GM12878 (cell line): ENCODE data around the gene PPHLN1. TPM values are rescaled to one million over a fixed set of nuclear protein-coding genes. Genes with fewer than 3 reads are reported as not detected.

ENCODE experiments used
- ATAC-seq: fragments of 200-7000 bp; cut with Tn5 transposase; 3 replicates; pipeline ENCODE4 v1.9.1; 2020; ENCODE audit warnings: mild to moderate bottlenecking, moderate library complexity
- BruUV-seq: library from RNA; stranded (reverse); fragments of 400-500 nt; replicated peaks from 2 replicates; lab custom pipeline; 2021; lab: Mats Ljungman, UMichigan
- CTCF ChIA-PET: fragments of 300-600 bp; sonication (Branson Sonifier 250); formaldehyde crosslinking; extraction: SDS; loops from one replicate; lab custom pipeline; 2021; ENCODE audit warnings: inconsistent platforms; lab: Yijun Ruan, JAX
- POLR2A ChIA-PET: fragments of 350-600 bp; formaldehyde crosslinking; extraction: SDS; loops from one replicate; lab custom pipeline; 2021; ENCODE audit warnings: inconsistent platforms; lab: Charles Lee
- RAD21 ChIA-PET: fragments of 300-600 bp; sonication (Branson Sonifier 250); formaldehyde crosslinking; loops from one replicate; lab custom pipeline; 2023; ENCODE audit warnings: antibody characterized with exemption; ENCODE audit not compliant: unreplicated experiment; lab: Charles Lee
- SMC1A ChIA-PET: fragments of 300-600 bp; sonication (Branson Sonifier 250); formaldehyde crosslinking; loops from one replicate; lab custom pipeline; 2023; ENCODE audit not compliant: unreplicated experiment, uncharacterized antibody; lab: Charles Lee
- DNase-seq: peaks from one replicate; pipeline ENCODE4 v3.0.0-alpha.2; 2011; ENCODE audit warnings: low read depth, low spot score
- FAIRE-seq: peaks from 3 replicates; lab custom pipeline; 2011; peaks lifted over from hg19 to GRCh38; lab: Jason Lieb, UNC
- H2AFZ ChIP-seq: 2 replicates; pipeline ENCODE4 v1.6.0; 2011; ENCODE audit warnings: low read depth, low read length, control low read depth; ENCODE audit not compliant: control insufficient read depth
- H3K27ac ChIP-seq: 2 replicates; pipeline ENCODE4 v1.5.1; 2011; ENCODE audit warnings: control low read depth; ENCODE audit not compliant: control insufficient read depth, insufficient read depth
- H3K27me3 ChIP-seq, 2 experiments: replicated peaks in 1 of 2; 2 replicates each; pipeline versions ENCODE4 v1.6.0 to v1.6.1; 2011; ENCODE audit warnings: low read length in 1 of 2; ENCODE audit not compliant: control insufficient read depth in 2 of 2, insufficient read depth in 2 of 2
- H3K36me3 ChIP-seq, 2 experiments: 2 replicates each; pipeline ENCODE4 v1.5.1; 2011; ENCODE audit warnings: low read length in 1 of 2; ENCODE audit not compliant: control insufficient read depth in 2 of 2, insufficient read depth in 2 of 2
- H3K4me1 ChIP-seq: 2 replicates; pipeline ENCODE4 v1.6.1; 2011; ENCODE audit warnings: mild to moderate bottlenecking, low read length, moderate library complexity, mixed read lengths; ENCODE audit not compliant: control insufficient read depth, insufficient read depth
- H3K4me2 ChIP-seq: 2 replicates; pipeline ENCODE4 v1.6.0; 2011; ENCODE audit warnings: control low read depth; ENCODE audit not compliant: control insufficient read depth, insufficient read depth
- H3K4me3 ChIP-seq: fragments of 200-600 bp; sonication (generic); 2 replicates; pipeline ENCODE4 v1.5.1; 2016
- H3K79me2 ChIP-seq: 2 replicates; pipeline ENCODE4 v1.6.0; 2011; ENCODE audit warnings: low read length; ENCODE audit not compliant: control insufficient read depth, insufficient read depth
- H3K9ac ChIP-seq: 2 replicates; pipeline ENCODE4 v1.8.0; 2011; ENCODE audit warnings: low read length, control low read depth, mixed read lengths; ENCODE audit not compliant: control insufficient read depth, insufficient read depth
- H3K9me3 ChIP-seq: replicated peaks from 3 replicates; pipeline ENCODE4 v1.5.1; 2011; ENCODE audit warnings: mild to moderate bottlenecking, low read length; ENCODE audit not compliant: control insufficient read depth, insufficient read depth
- H4K20me1 ChIP-seq: 2 replicates; pipeline ENCODE4 v1.6.0; 2011; ENCODE audit not compliant: control insufficient read depth, insufficient read depth
- CBX3 ChIP-seq: fragments of 200-600 bp; sonication (generic); IDR thresholded peaks from 2 replicates; pipeline ENCODE4 v1.6.1; 2016; ENCODE audit warnings: low read depth, borderline replicate concordance
- ESRRA ChIP-seq: IDR thresholded peaks from 2 replicates; pipeline ENCODE4 v1.6.1; 2012; ENCODE audit warnings: mild to moderate bottlenecking, low read length, improper control_type of control experiment
- JUNB ChIP-seq: IDR thresholded peaks from 2 replicates; pipeline ENCODE4 v1.6.1; 2016; ENCODE audit warnings: antibody characterized with exemption, mild to moderate bottlenecking
- MTA2 ChIP-seq: fragments of 450-650 bp; IDR thresholded peaks from 2 replicates; pipeline ENCODE4 v1.6.1; 2016; ENCODE audit warnings: low read depth, mild to moderate bottlenecking, moderate library complexity
- NFIC ChIP-seq: IDR thresholded peaks from 2 replicates; pipeline ENCODE4 v1.6.1; 2012; ENCODE audit warnings: low read depth, mild to moderate bottlenecking, inconsistent platforms, low read length, moderate library complexity
- PML ChIP-seq: IDR thresholded peaks from 2 replicates; pipeline ENCODE4 v1.6.1; 2012; ENCODE audit warnings: low read length, inconsistent platforms
- SMC3 ChIP-seq: IDR thresholded peaks from 2 replicates; pipeline ENCODE4 v1.6.1; 2011; ENCODE audit warnings: low read length, improper control_type of control experiment, borderline replicate concordance
- YY1 ChIP-seq: IDR thresholded peaks from 2 replicates; pipeline ENCODE4 v1.6.1; 2011; ENCODE audit warnings: low read depth, mild to moderate bottlenecking, low read length
- WGBS: methylation state at CpG from one replicate; pipeline ENCODE4 v1.1.6; 2016; ENCODE audit warnings: low lambda C conversion rate; ENCODE audit not compliant: insufficient replicate concordance, insufficient coverage; ENCODE audit errors: missing lambda C conversion rate; 5-methylcytosine and 5-hydroxymethylcytosine counted together
- in situ Hi-C: fragments of 300-500 bp; cut with MboI; formaldehyde crosslinking; loops from 9 replicates; pipeline ENCODE4 v1.14.3; 2018; ENCODE audit warnings: mixed read lengths
- intact Hi-C: fragments of 100-400 bp; cut with micrococcal nuclease; formaldehyde crosslinking; loops from one replicate; pipeline ENCODE4 v1.14.2; 2022; ENCODE audit not compliant: unreplicated experiment
- polyA plus RNA-seq, 11 experiments: library from polyadenylated mRNA; depleted of rRNA in 4 of 11; unstranded in 6 of 11; stranded (reverse) in 5 of 11; fragments of >200 nt; fragmentation: Nextera tagmentation in 4 of 11; fragmentation: Illumina TruSeq in 1 of 11; extraction: Ambion mirVana in 4 of 11; extraction: Trizol in 1 of 11; gene quantifications; 1 replicate in 1 of 11; 2 replicates in 10 of 11; pipeline versions ENCODE4 v1.2.1 to v1.2.3, GENCODE V29; 2011 to 2016; ENCODE audit warnings: inconsistent platforms in 2 of 11, missing spikeins in 2 of 11, low read depth in 1 of 11
- total RNA-seq, 4 experiments: library from RNA; depleted of rRNA in 3 of 4; stranded (reverse); fragments of >200 nt in 3 of 4; fragmentation: Illumina TruSeq in 1 of 4; extraction: Trizol in 1 of 4; gene quantifications; 2 replicates each; pipeline versions ENCODE4 v1.2.1 to v1.2.3, GENCODE V29; 2013 to 2021
- TF ChIP-seq, protein P1 (sequence below): fragments of 450-650 bp; IDR thresholded peaks from 2 replicates; pipeline ENCODE4 v1.6.1; 2017; ENCODE audit warnings: mild to moderate bottlenecking
- TF ChIP-seq, protein P2 (sequence below): fragments of 450-650 bp; IDR thresholded peaks from 2 replicates; pipeline ENCODE4 v1.6.1; 2017; ENCODE audit warnings: mild to moderate bottlenecking, low read depth, inconsistent platforms; ENCODE audit not compliant: poor library complexity, severe bottlenecking
- TF ChIP-seq, protein P3 (sequence below), 3 experiments: IDR thresholded peaks in 2 of 3; conservative IDR thresholded peaks in 1 of 3; 2 replicates each; pipeline ENCODE4 v1.5.1; 2011; ENCODE audit warnings: low read depth in 3 of 3, low read length in 3 of 3, mild to moderate bottlenecking in 3 of 3, control low read depth in 2 of 3, moderate library complexity in 2 of 3, inconsistent platforms in 1 of 3, mixed read lengths in 1 of 3; ENCODE audit not compliant: control insufficient read depth in 2 of 3, insufficient read depth in 1 of 3; ENCODE audit errors: extremely low read depth in 1 of 3
- TF ChIP-seq, protein P4 (sequence below): IDR thresholded peaks from 2 replicates; pipeline ENCODE4 v1.6.1; 2012; ENCODE audit warnings: mild to moderate bottlenecking, low read depth, low read length

Gene PPHLN1
- total and polyA plus RNA-seq, 10 of the 15 experiments (the other 5 are each of a cell fraction or from before 2014, with no cell fraction given), result 73.6 to 117 (median 92.1) TPM

DNA sequence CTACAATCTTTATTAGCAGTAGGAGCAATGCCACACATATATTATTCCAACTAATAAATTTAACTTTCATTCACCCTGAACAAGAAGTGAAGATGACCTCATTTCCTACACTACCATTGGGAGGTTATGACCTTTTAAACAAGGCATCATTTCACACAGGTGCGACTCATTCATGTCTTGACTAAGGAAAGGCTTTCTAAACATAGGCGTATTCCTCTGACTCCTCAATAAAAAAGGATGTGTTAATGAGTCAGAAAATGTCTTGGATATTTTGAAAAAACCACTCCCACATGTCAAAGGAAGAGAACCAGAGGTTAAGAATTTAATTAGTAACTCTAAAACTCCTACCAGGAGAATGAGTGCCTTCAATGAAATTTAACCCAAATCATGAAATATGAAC, 148.4 kb downstream of the PPHLN1 start:
- no TSS peak for BruUV-seq
- ChIA-PET SMC1A (interaction anchor here (1.1 kb wide), 1 partner anchor 8 kb away, joined by 4 read pairs; no protein-coding TSS in a partner anchor), POLR2A (no interaction called here), RAD21 (no interaction called here), CTCF (interaction anchor here (1.6 to 11.4 kb wide), 2 partner anchors 8 to 102 kb away, joined by 7 to 87 read pairs; no protein-coding TSS in a partner anchor)
- ATAC-seq (peak; percentile 13; the same call in 1 of the 3 replicates), FAIRE-seq (no peak), DNase-seq (no peak)
- Histone ChIP-seq H3K4me2 (no peak overlapping the region), H3K27me3 (no peaks in the 10 kb centered on the region), H3K9me3 (no peaks in the 10 kb centered on the region), H3K4me3 (no peak overlapping the region), H3K4me1 (peaks cover 27% of the 10 kb centered on the region), H3K79me2 (no peaks in the 10 kb centered on the region), H4K20me1 (no peaks in the 10 kb centered on the region), H3K9ac (no peak overlapping the region), H3K27ac (no peak overlapping the region), H3K36me3 (no peaks in the 10 kb centered on the region), H2AFZ (no peak overlapping the region; the same call in 1 of the 2 replicates)
- in situ Hi-C loops (no loop called here), intact Hi-C loops (no loop called here)
- WGBS, result 50% methylated on average over 2 of the region's 2 CpGs
- TF ChIP-seq CBX3, result no peak
- peak; percentile 31; the same call in 1 of the 2 replicates for TF ChIP-seq NFIC
- no peak for TF ChIP-seq MTA2
- TF ChIP-seq PML, result no peak
- TF ChIP-seq, protein P1, sequence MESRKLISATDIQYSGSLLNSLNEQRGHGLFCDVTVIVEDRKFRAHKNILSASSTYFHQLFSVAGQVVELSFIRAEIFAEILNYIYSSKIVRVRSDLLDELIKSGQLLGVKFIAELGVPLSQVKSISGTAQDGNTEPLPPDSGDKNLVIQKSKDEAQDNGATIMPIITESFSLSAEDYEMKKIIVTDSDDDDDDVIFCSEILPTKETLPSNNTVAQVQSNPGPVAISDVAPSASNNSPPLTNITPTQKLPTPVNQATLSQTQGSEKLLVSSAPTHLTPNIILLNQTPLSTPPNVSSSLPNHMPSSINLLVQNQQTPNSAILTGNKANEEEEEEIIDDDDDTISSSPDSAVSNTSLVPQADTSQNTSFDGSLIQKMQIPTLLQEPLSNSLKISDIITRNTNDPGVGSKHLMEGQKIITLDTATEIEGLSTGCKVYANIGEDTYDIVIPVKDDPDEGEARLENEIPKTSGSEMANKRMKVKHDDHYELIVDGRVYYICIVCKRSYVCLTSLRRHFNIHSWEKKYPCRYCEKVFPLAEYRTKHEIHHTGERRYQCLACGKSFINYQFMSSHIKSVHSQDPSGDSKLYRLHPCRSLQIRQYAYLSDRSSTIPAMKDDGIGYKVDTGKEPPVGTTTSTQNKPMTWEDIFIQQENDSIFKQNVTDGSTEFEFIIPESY, result no peak
- TF ChIP-seq, protein P2, sequence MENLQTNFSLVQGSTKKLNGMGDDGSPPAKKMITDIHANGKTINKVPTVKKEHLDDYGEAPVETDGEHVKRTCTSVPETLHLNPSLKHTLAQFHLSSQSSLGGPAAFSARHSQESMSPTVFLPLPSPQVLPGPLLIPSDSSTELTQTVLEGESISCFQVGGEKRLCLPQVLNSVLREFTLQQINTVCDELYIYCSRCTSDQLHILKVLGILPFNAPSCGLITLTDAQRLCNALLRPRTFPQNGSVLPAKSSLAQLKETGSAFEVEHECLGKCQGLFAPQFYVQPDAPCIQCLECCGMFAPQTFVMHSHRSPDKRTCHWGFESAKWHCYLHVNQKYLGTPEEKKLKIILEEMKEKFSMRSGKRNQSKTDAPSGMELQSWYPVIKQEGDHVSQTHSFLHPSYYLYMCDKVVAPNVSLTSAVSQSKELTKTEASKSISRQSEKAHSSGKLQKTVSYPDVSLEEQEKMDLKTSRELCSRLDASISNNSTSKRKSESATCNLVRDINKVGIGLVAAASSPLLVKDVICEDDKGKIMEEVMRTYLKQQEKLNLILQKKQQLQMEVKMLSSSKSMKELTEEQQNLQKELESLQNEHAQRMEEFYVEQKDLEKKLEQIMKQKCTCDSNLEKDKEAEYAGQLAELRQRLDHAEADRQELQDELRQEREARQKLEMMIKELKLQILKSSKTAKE, result no peak
- TF ChIP-seq, protein P3, sequence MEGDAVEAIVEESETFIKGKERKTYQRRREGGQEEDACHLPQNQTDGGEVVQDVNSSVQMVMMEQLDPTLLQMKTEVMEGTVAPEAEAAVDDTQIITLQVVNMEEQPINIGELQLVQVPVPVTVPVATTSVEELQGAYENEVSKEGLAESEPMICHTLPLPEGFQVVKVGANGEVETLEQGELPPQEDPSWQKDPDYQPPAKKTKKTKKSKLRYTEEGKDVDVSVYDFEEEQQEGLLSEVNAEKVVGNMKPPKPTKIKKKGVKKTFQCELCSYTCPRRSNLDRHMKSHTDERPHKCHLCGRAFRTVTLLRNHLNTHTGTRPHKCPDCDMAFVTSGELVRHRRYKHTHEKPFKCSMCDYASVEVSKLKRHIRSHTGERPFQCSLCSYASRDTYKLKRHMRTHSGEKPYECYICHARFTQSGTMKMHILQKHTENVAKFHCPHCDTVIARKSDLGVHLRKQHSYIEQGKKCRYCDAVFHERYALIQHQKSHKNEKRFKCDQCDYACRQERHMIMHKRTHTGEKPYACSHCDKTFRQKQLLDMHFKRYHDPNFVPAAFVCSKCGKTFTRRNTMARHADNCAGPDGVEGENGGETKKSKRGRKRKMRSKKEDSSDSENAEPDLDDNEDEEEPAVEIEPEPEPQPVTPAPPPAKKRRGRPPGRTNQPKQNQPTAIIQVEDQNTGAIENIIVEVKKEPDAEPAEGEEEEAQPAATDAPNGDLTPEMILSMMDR (IDR thresholded peaks at IDR 0.05 in 2 of 3, conservative IDR thresholded peaks at IDR 0.05 in 1 of 3; ENCODE audit: control insufficient read depth in 2 of 3, extremely low read depth in 1 of 3, insufficient read depth in 1 of 3, low read depth in 3 of 3, low read length in 3 of 3), result no peak
- TF ChIP-seq JUNB, result peak; percentile 42; the same call in 1 of the 2 replicates
- TF ChIP-seq SMC3, result no peak
- no peak for TF ChIP-seq YY1
- TF ChIP-seq, protein P4, sequence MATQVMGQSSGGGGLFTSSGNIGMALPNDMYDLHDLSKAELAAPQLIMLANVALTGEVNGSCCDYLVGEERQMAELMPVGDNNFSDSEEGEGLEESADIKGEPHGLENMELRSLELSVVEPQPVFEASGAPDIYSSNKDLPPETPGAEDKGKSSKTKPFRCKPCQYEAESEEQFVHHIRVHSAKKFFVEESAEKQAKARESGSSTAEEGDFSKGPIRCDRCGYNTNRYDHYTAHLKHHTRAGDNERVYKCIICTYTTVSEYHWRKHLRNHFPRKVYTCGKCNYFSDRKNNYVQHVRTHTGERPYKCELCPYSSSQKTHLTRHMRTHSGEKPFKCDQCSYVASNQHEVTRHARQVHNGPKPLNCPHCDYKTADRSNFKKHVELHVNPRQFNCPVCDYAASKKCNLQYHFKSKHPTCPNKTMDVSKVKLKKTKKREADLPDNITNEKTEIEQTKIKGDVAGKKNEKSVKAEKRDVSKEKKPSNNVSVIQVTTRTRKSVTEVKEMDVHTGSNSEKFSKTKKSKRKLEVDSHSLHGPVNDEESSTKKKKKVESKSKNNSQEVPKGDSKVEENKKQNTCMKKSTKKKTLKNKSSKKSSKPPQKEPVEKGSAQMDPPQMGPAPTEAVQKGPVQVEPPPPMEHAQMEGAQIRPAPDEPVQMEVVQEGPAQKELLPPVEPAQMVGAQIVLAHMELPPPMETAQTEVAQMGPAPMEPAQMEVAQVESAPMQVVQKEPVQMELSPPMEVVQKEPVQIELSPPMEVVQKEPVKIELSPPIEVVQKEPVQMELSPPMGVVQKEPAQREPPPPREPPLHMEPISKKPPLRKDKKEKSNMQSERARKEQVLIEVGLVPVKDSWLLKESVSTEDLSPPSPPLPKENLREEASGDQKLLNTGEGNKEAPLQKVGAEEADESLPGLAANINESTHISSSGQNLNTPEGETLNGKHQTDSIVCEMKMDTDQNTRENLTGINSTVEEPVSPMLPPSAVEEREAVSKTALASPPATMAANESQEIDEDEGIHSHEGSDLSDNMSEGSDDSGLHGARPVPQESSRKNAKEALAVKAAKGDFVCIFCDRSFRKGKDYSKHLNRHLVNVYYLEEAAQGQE, result no peak
- no peak for TF ChIP-seq ESRRA
